Stimulated activated CD4-positive, alpha-beta T cell treated with anti-CD3 and anti-CD28 coated beads, Interleukin-1b, Interleukin-23, amount 100 ng/mL, for 1 hour (primary cell): Measurements from ENCODE around the gene SIN3B.

Experiments
- DNase-seq, 2 donors: peaks; one replicate each; pipeline ENCODE4 v3.0.0-alpha.2; 2020; ENCODE audit warnings: low read depth in 2 of 2

The SIN3B gene

GRCh38 chr19:16911046-16911445 lies 81.8 kb downstream of the SIN3B start:
- no peak for DNase-seq

DNA sequence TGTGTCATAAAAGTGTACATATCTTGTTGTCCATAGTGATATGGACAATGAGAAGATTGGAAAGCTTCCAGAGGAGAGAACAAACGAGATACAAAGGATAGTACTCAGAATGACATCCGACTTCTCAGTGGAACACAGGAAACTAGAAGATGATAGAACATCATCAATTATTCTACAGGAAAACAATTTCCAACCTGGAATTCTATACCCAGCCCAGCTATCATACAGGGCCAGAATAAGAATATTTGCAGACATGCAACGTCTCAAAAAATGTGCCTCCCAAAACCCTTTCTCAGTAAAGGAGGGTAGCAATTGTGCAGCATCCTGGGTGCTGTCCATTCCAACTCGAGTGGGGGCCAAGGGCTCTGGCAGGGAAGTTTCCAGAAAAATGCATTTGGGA lies 83.6 kb downstream of the SIN3B start:
- DNase-seq = no peak

DNA sequence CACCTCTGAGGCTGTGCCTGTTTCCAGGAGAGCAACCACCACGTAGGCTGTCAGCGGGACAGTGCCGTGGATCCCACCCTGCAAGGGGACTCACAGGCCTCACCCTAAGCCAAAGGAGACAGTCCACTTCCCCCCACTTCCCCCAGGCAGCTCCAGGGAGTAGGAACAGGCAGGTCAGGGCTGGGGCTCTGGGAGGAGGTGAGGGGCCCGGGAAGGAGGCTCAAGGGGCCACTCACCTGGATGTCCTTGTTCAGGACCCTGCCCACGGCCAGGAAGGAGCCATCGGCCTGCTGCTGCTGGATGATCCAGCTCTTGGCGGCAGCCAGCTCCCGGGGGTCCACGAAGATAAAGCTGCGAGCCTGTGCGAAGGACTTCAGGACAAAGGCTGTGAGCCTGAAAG lies 85.2 kb downstream of the SIN3B start:
- no peak for DNase-seq

DNA sequence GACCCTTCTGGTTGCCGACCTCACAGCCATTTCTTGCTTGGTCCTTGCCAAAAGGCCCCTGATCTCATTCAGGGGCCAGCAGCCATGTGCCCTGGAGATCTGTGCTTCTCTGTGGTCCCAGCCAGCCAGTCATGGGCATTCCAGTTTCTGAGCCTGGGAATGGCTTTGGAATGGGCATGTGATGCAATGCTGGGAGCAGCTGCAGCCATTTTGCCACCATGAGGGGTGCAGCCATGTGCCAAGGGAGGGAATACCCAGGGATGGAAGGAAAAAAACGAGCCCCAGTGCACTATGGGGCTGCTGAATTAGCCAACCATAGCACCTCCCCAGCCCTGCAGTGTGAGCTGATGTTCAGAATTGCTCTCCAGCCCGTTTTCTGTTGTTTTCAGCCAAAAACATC lies 85.9 kb downstream of the SIN3B start:
- no peak for DNase-seq

- DNase-seq = no peak
Measured at GRCh38 chr19:16915734-16916133, 86.5 kb downstream of the SIN3B start.

- no peak for DNase-seq
Measured at GRCh38 chr19:16917401-16917800, 88.2 kb downstream of the SIN3B start.

GRCh38 chr19:16919496-16919895 lies 90.3 kb downstream of the SIN3B start:
- DNase-seq = no peak

- DNase-seq = no peak
Measured at GRCh38 chr19:16920816-16921529, 91.8 kb downstream of the SIN3B start.

DNA sequence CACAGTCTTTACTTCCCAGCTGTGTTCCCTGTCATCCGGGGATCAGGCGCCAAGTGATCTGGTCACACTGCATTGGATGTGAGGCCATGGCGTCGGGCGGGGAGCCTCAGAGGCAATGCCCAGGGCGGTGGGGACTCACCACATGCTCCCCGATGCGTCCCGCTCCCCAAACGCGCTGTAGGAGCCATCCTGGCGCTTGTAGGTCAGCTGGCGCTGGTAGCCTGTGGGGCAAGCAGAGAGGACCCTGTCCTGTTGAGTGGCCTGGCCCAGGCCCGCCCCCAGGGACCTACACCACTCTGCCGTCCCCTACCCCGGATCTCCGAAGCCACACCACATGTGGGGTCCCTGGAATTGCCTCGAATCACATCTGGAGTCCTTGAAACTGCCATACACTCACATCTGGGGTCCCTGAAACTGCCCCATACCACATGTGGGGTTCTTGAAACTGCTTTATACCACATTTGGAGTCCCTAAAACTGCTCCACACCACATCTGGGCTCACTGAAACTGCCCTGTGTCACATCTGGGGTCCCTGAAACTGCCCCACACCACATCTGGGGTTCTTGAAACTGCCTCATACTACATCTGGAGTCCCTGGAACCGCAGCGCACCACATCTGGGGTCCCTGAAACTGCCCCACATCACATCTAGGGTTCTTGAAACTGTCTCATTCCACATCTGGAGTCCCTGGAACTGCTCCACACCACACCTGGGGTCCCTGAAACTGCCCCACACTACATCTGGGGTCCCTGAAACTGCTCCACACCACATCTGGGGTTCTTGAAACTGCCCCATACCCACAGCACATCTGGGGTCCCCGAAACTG lies 92.8 kb downstream of the SIN3B start:
- no peak for DNase-seq

DNA sequence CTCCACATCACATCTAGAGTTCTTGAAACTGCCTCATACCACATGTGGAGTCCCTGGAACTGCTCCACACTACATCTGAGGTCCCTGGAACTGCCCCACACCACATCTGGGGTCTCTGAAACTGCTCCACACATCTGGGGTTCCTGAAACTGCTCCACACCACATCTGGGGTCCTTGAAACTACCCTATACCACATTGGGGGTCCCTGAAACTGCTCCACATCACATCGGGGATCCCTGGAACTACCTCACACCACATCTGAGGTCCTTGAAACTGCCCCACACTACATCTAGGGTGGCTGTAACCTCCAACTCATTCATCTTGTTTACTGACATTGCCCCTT lies 93.4 kb downstream of the SIN3B start:
- no peak for DNase-seq

DNA sequence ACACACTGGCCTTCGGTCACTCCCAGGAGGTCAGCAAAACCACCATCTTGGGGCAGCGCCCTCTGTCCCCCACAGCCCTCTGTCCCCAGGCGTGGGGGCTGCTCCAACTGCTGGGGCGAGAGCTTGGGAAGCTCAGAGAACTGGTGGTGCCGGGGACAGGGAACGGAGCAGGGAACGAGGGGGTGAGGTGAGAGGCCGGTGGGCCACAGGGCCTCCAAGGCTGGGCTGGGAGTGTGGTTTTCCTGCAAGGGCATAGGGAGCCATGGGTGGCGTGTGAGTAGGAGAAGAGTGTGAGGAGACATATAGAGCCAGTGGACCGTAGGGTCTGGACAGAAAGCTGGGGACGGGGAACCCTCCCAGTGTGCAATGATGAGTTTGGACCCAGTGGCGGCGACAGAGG lies 93.8 kb downstream of the SIN3B start:
- DNase-seq = no peak

GRCh38 chr19:16927883-16928282 lies 98.7 kb downstream of the SIN3B start:
- DNase-seq = no peak

DNA sequence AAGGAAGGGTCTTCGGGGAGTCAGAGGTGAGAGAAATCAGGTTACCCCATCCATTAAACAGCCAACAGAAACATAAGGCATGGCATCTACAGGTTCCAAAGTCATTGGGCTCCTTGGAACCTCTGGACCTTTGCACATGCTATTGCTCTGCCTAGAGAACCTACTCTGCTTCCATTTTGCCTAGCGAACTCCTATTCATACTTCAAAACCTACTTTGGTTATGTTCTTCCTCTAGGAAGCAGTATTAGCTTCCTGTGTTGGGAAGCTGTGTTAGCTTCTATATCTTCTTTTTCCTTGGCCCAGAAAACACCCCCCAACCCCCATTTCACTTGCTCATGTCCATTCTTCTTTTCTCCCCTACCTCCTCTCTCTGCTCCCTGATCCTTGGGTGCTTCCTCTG lies 99.2 kb downstream of the SIN3B start:
- no peak for DNase-seq

DNA sequence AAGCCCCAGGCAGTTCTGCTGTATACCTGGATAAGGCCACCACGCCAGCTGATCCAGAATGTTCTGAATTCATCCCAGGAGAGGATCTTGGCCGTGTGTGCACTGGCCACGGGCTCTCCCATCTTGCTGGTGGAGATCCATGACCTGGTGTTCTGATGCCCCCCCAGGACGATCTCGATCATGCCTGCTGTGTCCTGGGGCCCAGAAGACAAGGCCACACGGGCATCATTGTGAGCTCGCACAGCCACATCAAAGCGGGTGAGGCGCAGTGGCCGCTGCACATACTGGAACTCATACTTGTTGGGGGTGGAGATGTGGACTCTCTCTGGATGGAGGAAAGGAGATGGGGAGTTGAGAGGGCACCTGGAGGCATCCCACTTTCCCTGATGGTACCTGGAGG lies 99.7 kb downstream of the SIN3B start:
- no peak for DNase-seq
